Testis (tissue), 2 donors: ENCODE results near the gene ARHGAP12.

Experiments
- POLR2A ChIP-seq: fragments of 450-650 bp; IDR thresholded peaks from one replicate; pipeline ENCODE4 v1.6.1; 2017; ENCODE audit warnings: antibody characterized with exemption, mild to moderate bottlenecking, moderate library complexity
- TF ChIP-seq, protein P1 (sequence below), 3 experiments: fragments of 450-650 bp in 2 of 3; fragments of 200-600 bp in 1 of 3; sonication (generic) in 1 of 3; IDR thresholded peaks; one replicate each; pipeline ENCODE4 v1.5.1; 2016 to 2019; ENCODE audit warnings: antibody characterized with exemption in 3 of 3, mild to moderate bottlenecking in 2 of 3, moderate library complexity in 1 of 3

DNA sequence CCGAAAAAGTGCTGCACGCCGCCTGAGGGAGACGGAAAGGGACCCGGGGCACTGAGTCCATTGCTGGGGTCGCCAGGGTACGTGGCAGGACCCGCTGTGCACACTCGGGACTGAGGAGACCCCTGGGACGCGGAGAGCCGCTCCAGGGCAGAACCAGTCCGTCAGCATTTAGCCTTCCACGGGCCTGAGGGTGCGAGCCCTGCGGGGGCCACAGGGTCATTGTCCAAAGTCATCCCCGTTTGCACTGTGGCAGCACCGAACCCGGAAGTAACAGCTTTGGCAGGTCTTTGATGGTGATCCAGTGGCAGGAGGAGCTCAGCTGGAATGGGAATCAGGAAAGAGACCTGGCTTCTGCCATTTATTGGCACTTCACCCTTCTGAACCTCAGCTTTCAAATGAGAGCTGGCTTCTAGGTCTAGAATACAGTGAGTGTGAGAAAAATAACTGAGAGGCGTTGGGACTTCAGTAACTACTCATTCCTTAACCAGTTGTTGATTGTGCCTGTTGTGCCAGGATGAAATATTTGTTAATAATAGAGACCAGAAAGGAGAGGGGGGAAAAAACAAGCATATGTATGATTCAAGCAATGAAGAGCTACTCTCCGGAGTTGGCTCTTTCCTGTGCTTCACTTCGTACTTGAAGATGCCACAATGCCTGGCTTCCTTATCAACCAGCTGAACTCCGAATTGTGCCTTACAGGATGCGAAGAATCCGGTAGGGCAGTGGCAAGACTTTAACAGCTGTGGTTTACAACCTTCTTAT lies 811 bp upstream of the ARHGAP12 start:
- TF ChIP-seq, protein P1, sequence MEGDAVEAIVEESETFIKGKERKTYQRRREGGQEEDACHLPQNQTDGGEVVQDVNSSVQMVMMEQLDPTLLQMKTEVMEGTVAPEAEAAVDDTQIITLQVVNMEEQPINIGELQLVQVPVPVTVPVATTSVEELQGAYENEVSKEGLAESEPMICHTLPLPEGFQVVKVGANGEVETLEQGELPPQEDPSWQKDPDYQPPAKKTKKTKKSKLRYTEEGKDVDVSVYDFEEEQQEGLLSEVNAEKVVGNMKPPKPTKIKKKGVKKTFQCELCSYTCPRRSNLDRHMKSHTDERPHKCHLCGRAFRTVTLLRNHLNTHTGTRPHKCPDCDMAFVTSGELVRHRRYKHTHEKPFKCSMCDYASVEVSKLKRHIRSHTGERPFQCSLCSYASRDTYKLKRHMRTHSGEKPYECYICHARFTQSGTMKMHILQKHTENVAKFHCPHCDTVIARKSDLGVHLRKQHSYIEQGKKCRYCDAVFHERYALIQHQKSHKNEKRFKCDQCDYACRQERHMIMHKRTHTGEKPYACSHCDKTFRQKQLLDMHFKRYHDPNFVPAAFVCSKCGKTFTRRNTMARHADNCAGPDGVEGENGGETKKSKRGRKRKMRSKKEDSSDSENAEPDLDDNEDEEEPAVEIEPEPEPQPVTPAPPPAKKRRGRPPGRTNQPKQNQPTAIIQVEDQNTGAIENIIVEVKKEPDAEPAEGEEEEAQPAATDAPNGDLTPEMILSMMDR (IDR thresholded peaks at IDR 0.05): no peak
- TF ChIP-seq POLR2A: no peak
